ENCODE measurements around the gene TMUB1.

Gene TMUB1

GRCh38 chr7:151060416-151061212, 22.7 kb downstream of the TMUB1 start:
- peak; percentile 12 for TF ChIP-seq CTCF (IDR thresholded peaks at IDR 0.05; ENCODE audit: low read depth, low read length)
- peak; percentile 56 for DNase-seq
- Histone ChIP-seq H3K4me1 (peaks cover 22% of the 10 kb centered on the region), H3K36me3 (peaks cover 23% of the 10 kb centered on the region), H3K27me3 (no peaks in the 10 kb centered on the region), H3K9me3 (no peaks in the 10 kb centered on the region), H3K4me3 (ENCODE audit: low read depth, low read length) (peak overlapping the region; percentile 94)

- no peak for DNase-seq
- Histone ChIP-seq H3K27me3 (no peaks in the 10 kb centered on the region), H3K4me3 (ENCODE audit: low read depth, low read length) (peak overlapping the region; percentile 94), H3K4me1 (peaks cover 22% of the 10 kb centered on the region), H3K9me3 (no peaks in the 10 kb centered on the region), H3K36me3 (peaks cover 17% of the 10 kb centered on the region)
- no peak for TF ChIP-seq CTCF (IDR thresholded peaks at IDR 0.05; ENCODE audit: low read depth, low read length)
Measured at GRCh38 chr7:151060113-151060415, 23.2 kb downstream of the TMUB1 start.

GRCh38 chr7:151059367-151060112, 23.8 kb downstream of the TMUB1 start, which contains the start of gene SLC4A2:
Gene SLC4A2 (plus strand): TSS chr7:151059589. CDS start chr7:151061988, 2,399 bp downstream.
- peak; percentile 52 for TF ChIP-seq CTCF (IDR thresholded peaks at IDR 0.05; ENCODE audit: low read depth, low read length)
- H3K4me1 ChIP-seq: peaks cover 22% of the 10 kb centered on the region

GRCh38 chr7:151058781-151059366, 24.4 kb downstream of the TMUB1 start:
- Histone ChIP-seq H3K9me3 (no peaks in the 10 kb centered on the region), H3K4me1 (peaks cover 22% of the 10 kb centered on the region), H3K27me3 (no peaks in the 10 kb centered on the region), H3K4me3 (ENCODE audit: low read depth, low read length) (peak overlapping the region; percentile 94), H3K36me3 (peaks cover 8% of the 10 kb centered on the region)
- TF ChIP-seq CTCF (IDR thresholded peaks at IDR 0.05; ENCODE audit: low read depth, low read length): no peak
- no peak for DNase-seq

More at GRCh38 chr7:151059367-151060112, 23.8 kb downstream of the TMUB1 start, which contains the start of gene SLC4A2:
- no peaks in the 10 kb centered on the region for H3K9me3 ChIP-seq
- H3K27me3 ChIP-seq: no peaks in the 10 kb centered on the region
- DNase-seq: peak; percentile 79
- H3K4me3 ChIP-seq (ENCODE audit: low read depth, low read length): peak within 1 kb of the TSS; percentile 94
- H3K36me3 ChIP-seq: peaks cover 12% of the 10 kb centered on the region

- H3K4me3 ChIP-seq (ENCODE audit: low read depth, low read length): peak overlapping the region; percentile 94
- DNase-seq: peak; percentile 99
- H3K4me1 ChIP-seq: peaks cover 20% of the 10 kb centered on the region
- TF ChIP-seq CTCF (IDR thresholded peaks at IDR 0.05; ENCODE audit: low read depth, low read length): no peak
- H3K9me3 ChIP-seq: no peaks in the 10 kb centered on the region
- H3K27me3 ChIP-seq: no peaks in the 10 kb centered on the region
- H3K36me3 ChIP-seq: peaks cover 3% of the 10 kb centered on the region; the same call in 1 of the 2 replicates
Measured at GRCh38 chr7:151057989-151058780, 25.1 kb downstream of the TMUB1 start.
